CD14-positive monocyte (primary cell): ENCODE measurements around the gene TMOD1. TPM values are rescaled to one million over a fixed set of nuclear protein-coding genes. Genes with fewer than 3 reads are reported as not detected.
A peak's percentile ranks its signal among the peaks of the same experiment; 100 is the strongest.

Experiments
- DNase-seq, 3 donors: peaks; one replicate each; pipeline ENCODE4 v3.0.0-alpha.2; 2011 to 2022
- H2AFZ ChIP-seq: 2 replicates; pipeline ENCODE4 v1.6.0; 2012; ENCODE audit warnings: mild to moderate bottlenecking, low read depth, low read length, inconsistent platforms; ENCODE audit not compliant: insufficient read depth, poor library complexity, severe bottlenecking
- H3K27ac ChIP-seq, 2 donors: 1 replicate in 1 of 2; 2 replicates in 1 of 2; pipeline ENCODE4 v1.5.1; 2012 to 2013; ENCODE audit warnings: low read length in 2 of 2, control low read depth in 1 of 2, inconsistent platforms in 1 of 2, low read depth in 1 of 2, mild to moderate bottlenecking in 1 of 2
- H3K27me3 ChIP-seq, 2 donors: one replicate each; pipeline versions ENCODE4 v1.6.0 to v1.6.1; 2011 to 2013; ENCODE audit warnings: low read length in 2 of 2; ENCODE audit not compliant: control insufficient read depth in 2 of 2, insufficient read depth in 2 of 2
- H3K36me3 ChIP-seq, 2 donors: replicated peaks in 1 of 2; 1 replicate in 1 of 2; 2 replicates in 1 of 2; pipeline versions ENCODE4 v1.5.1 to v1.6.1; 2012 to 2013; ENCODE audit warnings: low read length in 2 of 2, control low read depth in 1 of 2, inconsistent platforms in 1 of 2, mild to moderate bottlenecking in 1 of 2; ENCODE audit not compliant: insufficient read depth in 2 of 2, control insufficient read depth in 1 of 2
- H3K4me1 ChIP-seq, 2 donors: 1 replicate in 1 of 2; 2 replicates in 1 of 2; pipeline versions ENCODE4 v1.5.1 to v1.6.1; 2012 to 2013; ENCODE audit warnings: low read length in 2 of 2, control low read depth in 1 of 2, inconsistent platforms in 1 of 2, mild to moderate bottlenecking in 1 of 2, moderate library complexity in 1 of 2; ENCODE audit not compliant: insufficient read depth in 2 of 2, control insufficient read depth in 1 of 2
- H3K4me2 ChIP-seq: replicated peaks from 2 replicates; pipeline ENCODE3; 2012; ENCODE audit warnings: low read length, moderate library complexity, mild to moderate bottlenecking; ENCODE audit not compliant: poor library complexity, severe bottlenecking; ENCODE audit errors: extremely low read depth
- H3K4me3 ChIP-seq, 3 experiments: fragments of 200-600 bp in 1 of 3; sonication (generic) in 1 of 3; replicated peaks in 1 of 3; 1 replicate in 2 of 3; 2 replicates in 1 of 3; pipeline ENCODE4 v1.5.1; 2011 to 2013; ENCODE audit warnings: low read length in 3 of 3, mild to moderate bottlenecking in 3 of 3, control low read depth in 2 of 3, low read depth in 2 of 3, inconsistent platforms in 1 of 3, moderate library complexity in 1 of 3
- H3K79me2 ChIP-seq: 2 replicates; pipeline ENCODE4 v1.6.0; 2012; ENCODE audit warnings: mild to moderate bottlenecking, control low read depth, inconsistent platforms, low read length, moderate library complexity; ENCODE audit not compliant: insufficient read depth
- H3K9ac ChIP-seq: 2 replicates; pipeline ENCODE4 v1.6.0; 2017; ENCODE audit warnings: low read length, mild to moderate bottlenecking; ENCODE audit not compliant: insufficient read depth, poor library complexity, severe bottlenecking
- H3K9me3 ChIP-seq, 2 donors: replicated peaks in 1 of 2; 1 replicate in 1 of 2; 2 replicates in 1 of 2; pipeline versions ENCODE4 v1.5.1 to v1.6.1; 2012 to 2013; ENCODE audit warnings: low read length in 2 of 2, control low read depth in 1 of 2; ENCODE audit not compliant: control insufficient read depth in 1 of 2, insufficient read depth in 1 of 2
- H4K20me1 ChIP-seq: 2 replicates; pipeline ENCODE4 v1.6.0; 2012; ENCODE audit warnings: mild to moderate bottlenecking, low read length, control low read depth, moderate library complexity; ENCODE audit not compliant: insufficient read depth
- H3K27ac Mint-ChIP-seq, 7 donors: one replicate each; pipeline ENCODE4 v1.8.0; 2020; ENCODE audit warnings: mild to moderate bottlenecking in 7 of 7, mixed read lengths in 7 of 7, moderate library complexity in 6 of 7, inconsistent platforms in 2 of 7
- H3K27me3 Mint-ChIP-seq, 3 donors: one replicate each; pipeline ENCODE4 v1.8.0; 2021 to 2022; ENCODE audit warnings: low read depth in 3 of 3, mild to moderate bottlenecking in 3 of 3, mixed read lengths in 3 of 3, moderate library complexity in 3 of 3, inconsistent platforms in 1 of 3
- H3K36me3 Mint-ChIP-seq, 2 donors: one replicate each; pipeline ENCODE4 v1.8.0; 2020; ENCODE audit warnings: mixed read lengths in 2 of 2, inconsistent platforms in 1 of 2, mild to moderate bottlenecking in 1 of 2
- H3K4me1 Mint-ChIP-seq: one replicate; pipeline ENCODE4 v1.8.0; 2020; ENCODE audit warnings: mild to moderate bottlenecking, mixed read lengths
- H3K4me3 Mint-ChIP-seq, 2 donors: one replicate each; pipeline ENCODE4 v1.8.0; 2020; ENCODE audit warnings: mild to moderate bottlenecking in 2 of 2, mixed read lengths in 2 of 2, moderate library complexity in 1 of 2
- H3K9me3 Mint-ChIP-seq, 7 donors: one replicate each; pipeline ENCODE4 v1.8.0; 2020 to 2022; ENCODE audit warnings: mixed read lengths in 7 of 7, mild to moderate bottlenecking in 6 of 7, moderate library complexity in 6 of 7, inconsistent platforms in 2 of 7
- WGBS: methylation state at CpG from one replicate; pipeline ENCODE4 v1.1.5; 2013; ENCODE audit warnings: missing lambda C conversion rate; ENCODE audit not compliant: insufficient coverage; 5-methylcytosine and 5-hydroxymethylcytosine counted together
- intact Hi-C, 2 donors: fragments of 100-400 bp; cut with micrococcal nuclease; formaldehyde crosslinking; loops; one replicate each; pipeline versions ENCODE4 v1.15.0 to v1.15.1; 2023
- polyA plus RNA-seq, 3 donors: library from polyadenylated mRNA; depleted of rRNA in 1 of 3; unstranded in 2 of 3; stranded (reverse) in 1 of 3; fragments of 300-500 nt in 2 of 3; fragments of >200 nt in 1 of 3; fragmentation: Illumina TruSeq in 2 of 3; gene quantifications; 1 replicate in 2 of 3; 2 replicates in 1 of 3; pipeline ENCODE4 v1.2.3, GENCODE V29; 2012 to 2021
- TF ChIP-seq, protein P1 (sequence below): fragments of 200-600 bp; IDR thresholded peaks from one replicate; pipeline ENCODE4 v1.8.0; 2022; ENCODE audit warnings: antibody characterized with exemption, mild to moderate bottlenecking

TMOD1 gene
- polyA plus RNA-seq, 3 donors, result 0.09 to 0.81 (median 0.59) TPM

DNA sequence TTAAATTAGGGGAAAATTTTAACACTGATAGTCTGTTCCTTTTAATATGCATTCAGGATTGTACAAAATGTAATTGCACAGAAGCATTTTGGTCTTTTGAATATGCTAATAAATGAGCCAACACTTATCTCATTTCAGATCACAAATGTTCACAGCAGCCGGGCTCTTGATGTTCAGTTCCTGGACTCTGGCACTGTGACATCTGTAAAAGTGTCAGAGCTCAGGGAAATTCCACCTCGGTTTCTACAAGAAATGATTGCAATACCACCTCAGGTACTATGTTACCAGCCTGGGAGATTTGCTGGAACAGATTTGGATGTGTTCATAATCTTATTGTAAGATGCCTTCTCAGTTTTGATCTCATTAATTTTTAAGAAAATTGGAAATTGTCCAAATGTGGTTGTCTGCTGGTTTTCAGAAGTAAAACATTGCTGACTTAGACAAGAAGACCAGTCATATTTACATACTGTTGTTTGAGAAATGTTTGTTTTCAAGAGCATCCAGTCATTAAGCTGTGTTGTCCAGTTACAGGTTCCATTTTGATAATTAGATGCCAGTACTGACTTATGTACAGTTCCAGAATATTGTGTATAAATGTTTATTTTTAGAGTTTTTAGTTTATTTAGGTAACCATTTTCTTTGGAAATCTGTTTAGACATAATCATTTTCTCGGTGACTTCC is 23.0 kb upstream of the TMOD1 start:
- H3K36me3 ChIP-seq, result peaks cover 83 to 91% of the 10 kb centered on the region in 2 donors
- H3K4me1 ChIP-seq, result no peaks in the 10 kb centered on the region
- no CpG with 5 or more reads among the region's 3 CpGs for WGBS
- H3K9me3 ChIP-seq, result no peaks in the 10 kb centered on the region
- Mint-ChIP-seq H3K27me3 (no peaks in the 10 kb centered on the region), H3K9me3 (no peaks in the 10 kb centered on the region), H3K4me3 (no peak overlapping the region), H3K4me1 (peaks cover 2% of the 10 kb centered on the region), H3K36me3 (peaks cover 76 to 78% of the 10 kb centered on the region in 2 donors), H3K27ac (no peak overlapping the region)
- no peak overlapping the region for H3K27ac ChIP-seq
- H2AFZ ChIP-seq, result no peak overlapping the region
- DNase-seq, result no peak
- intact Hi-C loops, result no loop called here
- H3K79me2 ChIP-seq, result no peaks in the 10 kb centered on the region
- H4K20me1 ChIP-seq, result no peaks in the 10 kb centered on the region
- H3K4me2 ChIP-seq, result no peak overlapping the region
- TF ChIP-seq, protein P1, sequence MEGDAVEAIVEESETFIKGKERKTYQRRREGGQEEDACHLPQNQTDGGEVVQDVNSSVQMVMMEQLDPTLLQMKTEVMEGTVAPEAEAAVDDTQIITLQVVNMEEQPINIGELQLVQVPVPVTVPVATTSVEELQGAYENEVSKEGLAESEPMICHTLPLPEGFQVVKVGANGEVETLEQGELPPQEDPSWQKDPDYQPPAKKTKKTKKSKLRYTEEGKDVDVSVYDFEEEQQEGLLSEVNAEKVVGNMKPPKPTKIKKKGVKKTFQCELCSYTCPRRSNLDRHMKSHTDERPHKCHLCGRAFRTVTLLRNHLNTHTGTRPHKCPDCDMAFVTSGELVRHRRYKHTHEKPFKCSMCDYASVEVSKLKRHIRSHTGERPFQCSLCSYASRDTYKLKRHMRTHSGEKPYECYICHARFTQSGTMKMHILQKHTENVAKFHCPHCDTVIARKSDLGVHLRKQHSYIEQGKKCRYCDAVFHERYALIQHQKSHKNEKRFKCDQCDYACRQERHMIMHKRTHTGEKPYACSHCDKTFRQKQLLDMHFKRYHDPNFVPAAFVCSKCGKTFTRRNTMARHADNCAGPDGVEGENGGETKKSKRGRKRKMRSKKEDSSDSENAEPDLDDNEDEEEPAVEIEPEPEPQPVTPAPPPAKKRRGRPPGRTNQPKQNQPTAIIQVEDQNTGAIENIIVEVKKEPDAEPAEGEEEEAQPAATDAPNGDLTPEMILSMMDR, result no peak
- H3K9ac ChIP-seq, result no peak overlapping the region
- no peak overlapping the region for H3K4me3 ChIP-seq
- no peaks in the 10 kb centered on the region for H3K27me3 ChIP-seq

DNA sequence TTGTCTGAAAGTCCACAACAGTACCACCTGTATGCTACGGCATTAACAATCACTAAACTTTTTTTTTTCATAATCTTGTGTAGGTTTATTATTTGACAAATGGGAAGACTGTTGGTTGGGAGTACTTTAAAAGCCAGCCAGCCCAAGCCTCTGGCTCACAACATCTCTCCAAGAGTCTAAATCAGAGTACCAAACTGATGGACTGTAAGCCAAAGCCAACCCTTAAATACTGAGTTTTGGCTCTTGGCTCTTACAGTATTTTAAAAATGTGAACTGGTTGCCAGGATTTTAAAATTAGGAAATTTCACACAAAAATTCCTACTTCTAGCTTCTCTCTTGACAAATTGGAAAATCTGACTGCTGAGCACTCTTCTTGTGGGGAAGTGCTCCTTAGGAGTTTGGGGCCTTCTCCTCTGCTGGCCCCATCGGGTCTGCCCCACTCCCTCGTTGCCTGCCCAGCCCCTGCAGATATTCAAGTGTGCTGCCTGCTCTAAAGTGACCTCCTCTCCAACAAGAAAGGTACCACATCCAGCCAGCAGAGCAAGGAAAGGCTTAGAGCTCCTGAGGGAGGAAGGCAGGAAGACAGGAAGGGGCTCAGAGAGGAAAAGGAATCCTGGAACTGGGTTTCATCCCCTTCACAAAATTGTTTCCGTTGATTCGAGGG is 21.8 kb upstream of the TMOD1 start:
- no peaks in the 10 kb centered on the region for H3K9me3 ChIP-seq
- H3K4me1 ChIP-seq, result no peaks in the 10 kb centered on the region
- DNase-seq, result no peak
- peaks cover 2% of the 10 kb centered on the region for H3K4me1 Mint-ChIP-seq
- H4K20me1 ChIP-seq, result no peaks in the 10 kb centered on the region
- TF ChIP-seq, protein P1, result no peak
- H2AFZ ChIP-seq, result no peak overlapping the region
- H3K4me3 Mint-ChIP-seq, result no peak overlapping the region
- no peaks in the 10 kb centered on the region for H3K9me3 Mint-ChIP-seq
- no peaks in the 10 kb centered on the region for H3K27me3 ChIP-seq
- intact Hi-C loops, result no loop called here
- no peak overlapping the region for H3K9ac ChIP-seq
- no peak overlapping the region for H3K4me3 ChIP-seq
- peaks cover 71 to 73% of the 10 kb centered on the region in 2 donors for H3K36me3 Mint-ChIP-seq
- no CpG with 5 or more reads among the region's 5 CpGs for WGBS
- no peak overlapping the region for H3K4me2 ChIP-seq
- no peak overlapping the region for H3K27ac ChIP-seq
- H3K27ac Mint-ChIP-seq, result peak overlapping the region in 2 of 7 donors; percentile 45 to 57
- no peaks in the 10 kb centered on the region for H3K79me2 ChIP-seq
- H3K27me3 Mint-ChIP-seq, result no peaks in the 10 kb centered on the region
- H3K36me3 ChIP-seq, result peaks cover 76 to 89% of the 10 kb centered on the region in 2 donors
